ENCODE measurements around the gene TSACC. TPM values are rescaled to one million over a fixed set of nuclear protein-coding genes. Genes with fewer than 3 reads are reported as not detected.

Gene TSACC
- total and polyA plus RNA-seq, 2 of the 8 experiments (the other 6 are each of a cell fraction or from before 2014, with no cell fraction given), result 1.0 to 5.0 TPM

GRCh38 chr1:156382561-156382960, 44.2 kb downstream of the TSACC start:
- FAIRE-seq (no peak), DNase-seq (ENCODE audit: low read depth in 1 of 2, low spot score in 2 of 2) (no peak)
- Histone ChIP-seq H4K20me1 (replicated peaks in 1 of 2; ENCODE audit: control insufficient read depth in 1 of 2, insufficient read depth in 2 of 2, low read length in 2 of 2) (no peaks in the 10 kb centered on the region), H3K4me2 (ENCODE audit: insufficient read depth in 1 of 2, low read depth in 2 of 2, low read length in 2 of 2) (no peak overlapping the region), H3K27me3 (replicated peaks in 1 of 4; ENCODE audit: control insufficient read depth in 3 of 4, extremely low read depth in 1 of 4, insufficient read depth in 3 of 4, low read length in 3 of 4) (peaks cover 7 to 19% (median 17%) of the 10 kb centered on the region in 4 experiments), H3K4me1 (replicated peaks in 1 of 4; ENCODE audit: control insufficient read depth in 3 of 4, insufficient read depth in 4 of 4, low read length in 3 of 4) (peaks cover 2 to 4% (median 2%) of the 10 kb centered on the region in 4 experiments; a peak in 6 of 7 replicates), H4K91ac (replicated peaks; ENCODE audit: insufficient read length, low read length) (no peak overlapping the region), H3K36me3 (ENCODE audit: control insufficient read depth in 2 of 4, insufficient read depth in 4 of 4, low read length in 3 of 4) (no peaks in the 10 kb centered on the region), H3K14ac (ENCODE audit: insufficient read length) (no peak overlapping the region), H3K4ac (replicated peaks; ENCODE audit: insufficient read length, low read depth, low read length) (no peak overlapping the region), H2BK20ac (ENCODE audit: low read length) (no peak overlapping the region), H2AFZ (ENCODE audit: low read length) (no peak overlapping the region), H4K8ac (ENCODE audit: extremely low read depth, insufficient read depth, low read length) (no peak overlapping the region), H2BK120ac (replicated peaks; ENCODE audit: low read depth, low read length) (no peak overlapping the region), H3K79me1 (ENCODE audit: low read depth, low read length) (no peaks in the 10 kb centered on the region), H3K23me2 (ENCODE audit: low read depth, low read length) (no peaks in the 10 kb centered on the region), H2BK5ac (ENCODE audit: low read depth, low read length) (no peak overlapping the region), H3K56ac (replicated peaks; ENCODE audit: insufficient read length, low read depth, low read length) (no peak overlapping the region), H2BK12ac (ENCODE audit: low read depth, low read length) (no peak overlapping the region), H3K27ac (ENCODE audit: low read depth, low read length) (no peak overlapping the region), H3K18ac (ENCODE audit: extremely low read depth, low read length) (no peak overlapping the region), H3K79me2 (ENCODE audit: control insufficient read depth in 1 of 2, insufficient read depth in 2 of 2, low read length in 2 of 2) (no peaks in the 10 kb centered on the region), H3K9ac (replicated peaks in 1 of 4; ENCODE audit: extremely low read depth in 1 of 4, low read depth in 3 of 4, low read length in 3 of 4) (no peak overlapping the region), H2AK5ac (ENCODE audit: low read depth, low read length) (no peak overlapping the region), H3K9me3 (ENCODE audit: insufficient read depth in 2 of 2, low read depth in 1 of 2, low read length in 1 of 2) (no peaks in the 10 kb centered on the region), H4K5ac (ENCODE audit: insufficient read length, low read depth, low read length) (no peak overlapping the region), H2BK15ac (ENCODE audit: low read length) (no peak overlapping the region), H3K23ac (ENCODE audit: insufficient read length) (no peak overlapping the region), H3K4me3 (ENCODE audit: extremely low read depth in 1 of 4, insufficient read depth in 2 of 4, low read depth in 3 of 4, low read length in 4 of 4) (no peak overlapping the region)
- ChIA-PET CTCF (ENCODE audit: partially characterized antibody) (interaction anchor here (0.6 to 26.1 kb wide), 11 partner anchors 9 to 618 kb away, joined by 3 to 574 read pairs (median 156); partner anchors contain the start of genes HAPLN2 and RHBG), POLR2A (ENCODE audit: partially characterized antibody) (interaction anchor here (1.3 kb wide), 1 partner anchor 60 kb away, joined by 5 read pairs; no protein-coding TSS in a partner anchor)
- TF ChIP-seq KDM5A (IDR thresholded peaks at IDR 0.05; ENCODE audit: low read length) (no peak), BRCA1 (IDR thresholded peaks at IDR 0.05; ENCODE audit: low read depth, low read length) (no peak), TAF1 (IDR thresholded peaks at IDR 0.05; ENCODE audit: low read depth, low read length) (no peak), CBX8 (IDR thresholded peaks at IDR 0.05; ENCODE audit: borderline replicate concordance, low read depth, low read length) (no peak), HDAC2 (IDR thresholded peaks at IDR 0.05; ENCODE audit: borderline replicate concordance in 1 of 2, low read depth in 2 of 2, low read length in 2 of 2) (no peak), KDM4A (IDR thresholded peaks at IDR 0.05; ENCODE audit: low read depth, low read length, severe bottlenecking) (no peak), MAFK (IDR thresholded peaks at IDR 0.05; ENCODE audit: low read depth, low read length) (no peak), ASH2L (IDR thresholded peaks at IDR 0.05; ENCODE audit: low read length) (no peak), CREB1 (IDR thresholded peaks at IDR 0.05) (no peak)
- 78% methylated on average over 7 of the region's 7 CpGs; no CpG with 5 or more reads in 1 of the 2 experiments for WGBS, 2 experiments (ENCODE audit: extremely low coverage in 1 of 2, insufficient coverage in 1 of 2, insufficient read length in 1 of 2, insufficient replicate concordance in 2 of 2, low coverage in 1 of 2, low lambda C conversion rate in 2 of 2, missing lambda C conversion rate in 1 of 2)

All from H1 (cell line).